Ishikawa (cell line): Measurements from ENCODE around the gene METTL17.

ENCODE experiments used
- CEBPB ChIP-seq: IDR thresholded peaks from 2 replicates; pipeline ENCODE4 v1.6.1; 2012
- CREB1 ChIP-seq: IDR thresholded peaks from 2 replicates; pipeline ENCODE4 v1.6.1; 2012; ENCODE audit warnings: low read depth
- EP300 ChIP-seq: IDR thresholded peaks from 2 replicates; pipeline ENCODE4 v1.6.1; 2012; ENCODE audit warnings: borderline replicate concordance
- NFIC ChIP-seq: IDR thresholded peaks from 2 replicates; pipeline ENCODE4 v1.6.1; 2012
- RAD21 ChIP-seq: IDR thresholded peaks from 2 replicates; pipeline ENCODE4 v1.6.1; 2012; ENCODE audit warnings: low read depth
- TAF1 ChIP-seq: IDR thresholded peaks from 2 replicates; pipeline ENCODE4 v1.6.1; 2012; ENCODE audit warnings: low read depth, mild to moderate bottlenecking
- TCF12 ChIP-seq: IDR thresholded peaks from 2 replicates; pipeline ENCODE4 v1.6.1; 2012; ENCODE audit warnings: low read depth
- TF ChIP-seq, protein P1 (sequence below): IDR thresholded peaks from 2 replicates; pipeline ENCODE4 v1.6.1; 2012

DNA sequence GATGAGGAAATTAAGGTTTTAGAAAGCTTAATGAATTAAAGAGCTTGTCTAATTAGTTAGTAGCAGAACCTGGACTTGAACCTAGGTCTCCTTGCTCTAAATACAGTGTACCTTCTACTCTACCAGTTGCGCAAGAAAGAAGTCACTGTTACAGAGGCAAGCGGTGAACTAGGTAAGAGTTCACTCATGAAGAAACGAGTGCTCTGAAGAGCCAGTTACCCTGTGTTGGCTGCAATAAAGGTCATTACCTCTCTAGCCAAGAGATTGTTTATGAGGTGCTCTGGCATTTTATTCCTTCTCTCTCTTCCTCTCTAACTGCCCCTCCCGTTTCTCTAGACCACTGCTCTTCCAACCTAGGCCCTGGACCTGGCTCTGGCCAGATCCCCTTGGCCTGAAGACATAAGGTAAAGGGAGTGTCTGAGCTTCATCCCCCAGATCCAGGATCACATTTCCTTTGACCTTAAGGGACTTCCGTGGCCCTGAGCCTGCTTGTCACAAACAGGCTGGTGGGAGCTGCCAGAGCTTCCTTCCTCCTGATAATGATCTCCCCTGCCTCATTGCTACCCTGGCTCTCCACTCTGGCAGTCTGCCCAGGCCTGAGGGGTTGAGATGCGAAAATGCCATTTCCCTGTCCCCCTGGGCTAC, 54.3 kb downstream of the METTL17 start:
- TF ChIP-seq RAD21 (no peak), CREB1 (no peak), EP300 (no peak), NFIC (no peak), CEBPB (peak; percentile 62), TAF1 (no peak), TCF12 (no peak)
- TF ChIP-seq, protein P1, sequence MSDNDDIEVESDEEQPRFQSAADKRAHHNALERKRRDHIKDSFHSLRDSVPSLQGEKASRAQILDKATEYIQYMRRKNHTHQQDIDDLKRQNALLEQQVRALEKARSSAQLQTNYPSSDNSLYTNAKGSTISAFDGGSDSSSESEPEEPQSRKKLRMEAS = no peak
